PC-3 (cell line): ENCODE results near the gene FOXP1.

ENCODE experiments used
- CTCF ChIP-seq: fragments of 300-600 bp; sonication (generic); conservative IDR thresholded peaks from 2 replicates; pipeline ENCODE4 v1.5.1; 2017; ENCODE audit warnings: antibody characterized with exemption, low read depth, mild to moderate bottlenecking, low read length
- EZH2 ChIP-seq: fragments of 300-600 bp; sonication (generic); IDR thresholded peaks from one replicate; pipeline ENCODE4 v1.6.1; 2017; ENCODE audit warnings: antibody characterized with exemption, mild to moderate bottlenecking, low read length; ENCODE audit not compliant: unreplicated experiment
- EZH2phosphoT487 ChIP-seq: fragments of 300-600 bp; sonication (generic); IDR thresholded peaks from 2 replicates; pipeline ENCODE4 v1.6.1; 2018; ENCODE audit warnings: mild to moderate bottlenecking, antibody characterized with exemption, low read length, borderline replicate concordance

- TF ChIP-seq CTCF (no peak), EZH2phosphoT487 (no peak), EZH2 (no peak)
These were observed 582.2 kb downstream of the FOXP1 start for GRCh38 chr3:71001303-71001830.
